HepG2 (cell line): ENCODE data around the gene NES. TPM values are rescaled to one million over a fixed set of nuclear protein-coding genes. Genes with fewer than 3 reads are reported as not detected.
A peak's percentile ranks its signal among the peaks of the same experiment; 100 is the strongest.

ENCODE experiments used
- ATAC-seq: fragments of 200-7000 bp; cut with Tn5 transposase; 3 replicates; pipeline ENCODE4 v1.9.1; 2020; ENCODE audit warnings: mild to moderate bottlenecking, moderate library complexity
- BruUV-seq: library from RNA; stranded (reverse); fragments of 400-500 nt; replicated peaks from 2 replicates; lab custom pipeline; 2021; lab: Mats Ljungman, UMichigan
- CTCF ChIA-PET: fragments of 300-600 bp; formaldehyde crosslinking; extraction: SDS; loops from one replicate; lab custom pipeline; 2021; ENCODE audit warnings: low total read pairs, inconsistent platforms, low intra/inter-chr PET ratio; lab: Yijun Ruan, JAX
- POLR2A ChIA-PET: fragments of 350-600 bp; sonication (Branson Sonifier 250); formaldehyde crosslinking; loops from one replicate; lab custom pipeline; 2020; ENCODE audit warnings: antibody characterized with exemption, inconsistent platforms; lab: Yijun Ruan, JAX
- DNase-seq: peaks from one replicate; pipeline ENCODE4 v3.0.0-alpha.2; 2015; ENCODE audit warnings: low spot score
- FAIRE-seq: peaks from 3 replicates; lab custom pipeline; 2011; peaks lifted over from hg19 to GRCh38; lab: Jason Lieb, UNC
- H2AFZ ChIP-seq: one replicate; pipeline ENCODE4 v1.6.1; 2011; ENCODE audit warnings: low read length, inconsistent platforms
- H3K27ac ChIP-seq: fragments of 300-600 bp; 3 replicates; pipeline ENCODE4 v1.8.0; 2011; ENCODE audit warnings: mixed run types, mild to moderate bottlenecking, mixed read lengths, low read length, inconsistent platforms; ENCODE audit not compliant: insufficient read depth; ENCODE audit errors: extremely low read length
- H3K27me3 ChIP-seq, 2 experiments: fragments of 200-600 bp in 1 of 2; 2 replicates in 1 of 2; 3 replicates in 1 of 2; pipeline versions ENCODE4 v1.6.0 to v1.8.0; 2011; ENCODE audit warnings: low read length in 2 of 2, mild to moderate bottlenecking in 2 of 2, moderate library complexity in 2 of 2, inconsistent platforms in 1 of 2; ENCODE audit not compliant: insufficient read depth in 2 of 2, control insufficient read depth in 1 of 2
- H3K36me3 ChIP-seq, 2 experiments: fragments of 200-600 bp in 1 of 2; replicated peaks in 1 of 2; 2 replicates in 1 of 2; 3 replicates in 1 of 2; pipeline versions ENCODE4 v1.5.1 to v1.8.0; 2011; ENCODE audit warnings: low read length in 2 of 2, inconsistent platforms in 1 of 2; ENCODE audit not compliant: insufficient read depth in 2 of 2, control insufficient read depth in 1 of 2
- H3K4me1 ChIP-seq: 2 replicates; pipeline ENCODE4 v1.5.1; 2012; ENCODE audit warnings: low read length, inconsistent platforms; ENCODE audit not compliant: insufficient read depth
- H3K4me2 ChIP-seq: 2 replicates; pipeline ENCODE4 v1.6.0; 2011; ENCODE audit warnings: low read depth, low read length, inconsistent platforms
- H3K4me3 ChIP-seq, 3 experiments: fragments of 200-600 bp in 1 of 3; sonication (generic), shearing (Covaris generic) in 1 of 3; replicated peaks in 1 of 3; 2 replicates each; pipeline ENCODE4 v1.5.1; 2011 to 2016; ENCODE audit warnings: low read length in 3 of 3, inconsistent platforms in 2 of 3, low read depth in 2 of 3, mild to moderate bottlenecking in 2 of 3, control low read depth in 1 of 3, mixed read lengths in 1 of 3; ENCODE audit not compliant: insufficient read depth in 1 of 3
- H3K79me2 ChIP-seq: one replicate; pipeline ENCODE4 v1.6.1; 2011; ENCODE audit warnings: low read length, inconsistent platforms; ENCODE audit not compliant: insufficient read depth
- H3K9ac ChIP-seq: 2 replicates; pipeline ENCODE4 v1.6.0; 2011; ENCODE audit warnings: mild to moderate bottlenecking, low read depth, low read length, inconsistent platforms; ENCODE audit not compliant: insufficient read depth
- H3K9me3 ChIP-seq: 2 replicates; pipeline ENCODE4 v1.5.1; 2012; ENCODE audit warnings: mild to moderate bottlenecking, low read length
- H4K20me1 ChIP-seq: 2 replicates; pipeline ENCODE4 v1.6.0; 2011; ENCODE audit warnings: inconsistent platforms, mild to moderate bottlenecking, low read length, moderate library complexity; ENCODE audit not compliant: insufficient read depth
- CTCF ChIP-seq: sonication (generic); formaldehyde crosslinking; IDR thresholded peaks from 2 replicates; pipeline ENCODE4 v1.5.0; 2020; ENCODE audit warnings: mild to moderate bottlenecking, missing genetic modification reagents, moderate library complexity
- JARID2 ChIP-seq: sonication (generic); formaldehyde crosslinking; IDR thresholded peaks from 2 replicates; pipeline ENCODE4 v1.8.1; 2023; ENCODE audit warnings: missing genetic modification reagents, inconsistent platforms; ENCODE audit not compliant: insufficient replicate concordance
- NONO ChIP-seq, 2 experiments: fragments of 450-650 bp in 1 of 2; sonication (generic) in 1 of 2; formaldehyde crosslinking in 1 of 2; IDR thresholded peaks in 1 of 2; conservative IDR thresholded peaks in 1 of 2; 2 replicates each; pipeline versions ENCODE4 v1.6.1 to v1.8.0; 2017 to 2022; ENCODE audit warnings: mild to moderate bottlenecking in 1 of 2, missing genetic modification reagents in 1 of 2, moderate library complexity in 1 of 2
- SAP130 ChIP-seq: IDR thresholded peaks from 2 replicates; pipeline ENCODE4 v1.6.1; 2016; ENCODE audit warnings: low read depth
- SP1 ChIP-seq, 2 experiments: fragments of 450-650 bp in 1 of 2; sonication (generic) in 1 of 2; formaldehyde crosslinking in 1 of 2; IDR thresholded peaks; 2 replicates each; pipeline versions ENCODE4 v1.4.0 to v1.6.1; 2016 to 2020; ENCODE audit warnings: missing genetic modification reagents in 1 of 2
- SP4 ChIP-seq: sonication (generic); formaldehyde crosslinking; IDR thresholded peaks from 2 replicates; pipeline ENCODE4 v1.8.1; 2023; ENCODE audit warnings: mild to moderate bottlenecking, missing genetic modification reagents
- THAP11 ChIP-seq: IDR thresholded peaks from 2 replicates; pipeline ENCODE4 v1.6.1; 2016; ENCODE audit warnings: missing biosample characterization, missing genetic modification reagents
- ZFY ChIP-seq: sonication (generic); formaldehyde crosslinking; IDR thresholded peaks from 2 replicates; pipeline ENCODE4 v1.4.0; 2020; ENCODE audit warnings: missing genetic modification reagents
- ZNF234 ChIP-seq: sonication (generic); formaldehyde crosslinking; conservative IDR thresholded peaks from 2 replicates; pipeline ENCODE4 v1.5.1; 2020; ENCODE audit warnings: mild to moderate bottlenecking, missing genetic modification reagents
- ZNF235 ChIP-seq: sonication (generic); formaldehyde crosslinking; IDR thresholded peaks from 2 replicates; pipeline ENCODE4 v1.8.1; 2023; ENCODE audit warnings: mild to moderate bottlenecking, missing genetic modification reagents, borderline replicate concordance
- ZNF749 ChIP-seq: sonication (generic); formaldehyde crosslinking; IDR thresholded peaks from 2 replicates; pipeline ENCODE4 v1.8.0; 2022; ENCODE audit warnings: mild to moderate bottlenecking, missing genetic modification reagents, moderate library complexity, borderline replicate concordance
- WGBS: methylation state at CpG from one replicate; pipeline ENCODE4 v1.1.6; 2017; ENCODE audit warnings: low lambda C conversion rate; 5-methylcytosine and 5-hydroxymethylcytosine counted together
- in situ Hi-C: cut with HindIII; loops from 2 replicates; pipeline ENCODE4 v1.10.0; 2017; ENCODE audit warnings: low pct_unique_long_range_greater_than_20kb; ENCODE audit not compliant: extremely low pct_ligation_motif_present
- intact Hi-C: fragments of 100-400 bp; cut with micrococcal nuclease; formaldehyde crosslinking; loops from one replicate; pipeline ENCODE4 v1.10.0; 2022; ENCODE audit not compliant: unreplicated experiment
- polyA plus RNA-seq, 8 experiments: library from polyadenylated mRNA; depleted of rRNA in 3 of 8; stranded (reverse) in 7 of 8; unstranded in 1 of 8; fragments of >200 nt; fragmentation: Illumina TruSeq in 4 of 8; extraction: Trizol in 4 of 8; gene quantifications; 2 replicates each; pipeline versions ENCODE4 v1.2.1 to v1.2.3, GENCODE V29; 2011 to 2016; ENCODE audit warnings: low read depth in 4 of 8, missing spikeins in 1 of 8, mixed read lengths in 1 of 8; ENCODE audit not compliant: insufficient read depth in 1 of 8
- total RNA-seq, 5 experiments: library from RNA; depleted of rRNA; stranded (reverse); fragments of >200 nt; fragmentation: Illumina TruSeq; extraction: Trizol; gene quantifications; 2 replicates each; pipeline ENCODE4 v1.2.3, GENCODE V29; 2016; ENCODE audit warnings: low read depth in 1 of 5

Gene NES
- total and polyA plus RNA-seq, 2 of the 13 experiments (the other 11 are each of a cell fraction or from before 2014, with no cell fraction given): 1.7 to 16.6 TPM

GRCh38 chr1:156676820-156677615, at the start of gene NES (continued):
- TF ChIP-seq ZNF749 (CRISPR knock-in tag) (0 out of 2 replicates have a peak, but pooled peaks have one; percentile 35), ZNF235 (CRISPR knock-in tag) (peak; percentile 37; the same call in 1 of the 2 replicates), ZNF234 (CRISPR knock-in tag) (0 out of 2 replicates have a peak, but pooled peaks have one; percentile 35), NONO (IDR thresholded peaks at IDR 0.05) (no peak), NONO (CRISPR knock-in tag; conservative IDR thresholded peaks at IDR 0.05) (0 out of 2 replicates have a peak, but pooled peaks have one; percentile 23), ZFY (CRISPR knock-in tag) (0 out of 2 replicates have a peak, but pooled peaks have one; percentile 27)

- no TSS peak for BruUV-seq
- H3K27me3 ChIP-seq: no peaks in the 10 kb centered on the region; a peak in 1 of 5 replicates
- ChIA-PET POLR2A (interaction anchor here (1.0 to 5.7 kb wide), 10 partner anchors 14 to 133 kb away, joined by 3 to 100 read pairs (median 13); partner anchors contain the start of genes CRABP2, HDGF, INSRR and MRPL24), CTCF (interaction anchor here (0.9 to 5.7 kb wide), 9 partner anchors 34 to 100 kb away, joined by 3 to 119 read pairs (median 4); no protein-coding TSS in a partner anchor)
- peak overlapping the region; percentile 89 for H3K9ac ChIP-seq
- H2AFZ ChIP-seq: no peak overlapping the region
- ATAC-seq (peak; percentile 23), DNase-seq (peak; percentile 64), FAIRE-seq (peak; percentile 67)
- H3K79me2 ChIP-seq: peaks cover 59% of the 10 kb centered on the region
- H3K27ac ChIP-seq: no peak overlapping the region
- in situ Hi-C loops (loop anchor here (5.0 kb wide), 2 partner anchors 39 to 41 kb away; partner anchors contain the start of gene PRCC), intact Hi-C loops (loop anchor here (1.0 to 10.0 kb wide), 4 partner anchors 37 to 71 kb away; partner anchors contain the start of gene PRCC)
- H3K4me1 ChIP-seq: peaks cover 49% of the 10 kb centered on the region
- WGBS: 48% methylated on average over 15 of the region's 15 CpGs
- peaks cover 17% of the 10 kb centered on the region for H4K20me1 ChIP-seq
- no peaks in the 10 kb centered on the region for H3K9me3 ChIP-seq
- H3K4me2 ChIP-seq: peak overlapping the region; percentile 97
- peak overlapping the region; percentile 66 to 100 (median 98) for H3K4me3 ChIP-seq
- H3K36me3 ChIP-seq: peaks cover 11 to 21% of the 10 kb centered on the region in 2 experiments
- TF ChIP-seq SAP130 (CRISPR knock-in tag): peak; percentile 20; the same call in 1 of the 2 replicates
- peak; percentile 80 for TF ChIP-seq CTCF (CRISPR knock-in tag)
- TF ChIP-seq SP1 (IDR thresholded peaks at IDR 0.05): no peak
- 0 out of 2 replicates have a peak, but pooled peaks have one; percentile 12 for TF ChIP-seq SP1 (CRISPR knock-in tag; IDR thresholded peaks at IDR 0.05)
- TF ChIP-seq THAP11 (CRISPR knock-in tag): peak; percentile 50; the same call in 1 of the 2 replicates
- no peak for TF ChIP-seq SP4 (CRISPR knock-in tag)
- no peak for TF ChIP-seq JARID2
Measured at GRCh38 chr1:156726549-156727226, 49.5 kb upstream of the NES start.
